GM19043 (cell line): ENCODE data around the gene ZFAND4.
"Not testable (repeated sequence)": the region's sequence is repeated elsewhere in the genome, so short reads cannot be mapped to it uniquely, and the experiment has no call there.

Experiments used
- ATAC-seq: cut with Tn5 transposase; IDR thresholded peaks from one replicate; pipeline ENCODE4 v1.9.1; 2021; ENCODE audit warnings: low read depth; ENCODE audit not compliant: unreplicated experiment

The ZFAND4 gene

DNA sequence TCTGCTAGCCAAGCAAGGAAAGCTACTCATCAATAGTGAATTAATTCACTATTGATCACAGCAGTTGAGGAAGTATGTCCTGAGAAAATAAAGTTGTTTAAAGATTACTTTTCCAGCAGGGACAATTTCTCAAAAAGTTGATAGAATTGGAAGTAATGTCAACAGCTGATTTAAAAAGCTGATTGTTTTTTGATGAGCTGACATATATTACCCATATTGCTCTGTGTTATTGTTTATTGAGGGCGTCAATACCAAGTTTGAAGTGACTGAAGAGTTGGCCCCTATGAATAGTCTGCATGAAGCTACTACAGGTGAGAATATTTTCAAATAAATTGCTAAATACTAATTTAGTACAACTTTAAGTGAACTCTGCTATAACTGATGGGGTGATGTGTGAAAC, 28.0 kb downstream of the ZFAND4 start:
- no peak for ATAC-seq

GRCh38 chr10:45640941-45641340, 31.6 kb downstream of the ZFAND4 start:
- ATAC-seq = no peak

DNA sequence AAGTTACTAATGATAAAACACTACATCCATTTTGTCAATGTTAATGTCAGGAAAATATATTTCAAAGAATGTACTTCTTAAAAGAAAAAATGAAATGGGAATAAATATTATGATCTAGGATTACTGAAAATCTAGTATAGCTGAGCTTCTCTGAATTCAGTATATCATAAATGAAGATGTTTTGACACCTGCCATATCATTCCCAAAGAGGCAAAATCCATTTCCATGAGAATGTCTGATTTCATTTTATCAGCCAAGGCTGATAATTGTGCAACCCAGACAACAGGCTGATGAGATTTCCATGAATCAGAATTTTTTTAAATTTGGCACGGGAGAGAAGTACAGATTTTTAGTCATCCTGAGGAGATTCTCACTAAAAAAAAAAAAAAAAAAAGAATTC, 32.5 kb downstream of the ZFAND4 start:
- no peak for ATAC-seq

DNA sequence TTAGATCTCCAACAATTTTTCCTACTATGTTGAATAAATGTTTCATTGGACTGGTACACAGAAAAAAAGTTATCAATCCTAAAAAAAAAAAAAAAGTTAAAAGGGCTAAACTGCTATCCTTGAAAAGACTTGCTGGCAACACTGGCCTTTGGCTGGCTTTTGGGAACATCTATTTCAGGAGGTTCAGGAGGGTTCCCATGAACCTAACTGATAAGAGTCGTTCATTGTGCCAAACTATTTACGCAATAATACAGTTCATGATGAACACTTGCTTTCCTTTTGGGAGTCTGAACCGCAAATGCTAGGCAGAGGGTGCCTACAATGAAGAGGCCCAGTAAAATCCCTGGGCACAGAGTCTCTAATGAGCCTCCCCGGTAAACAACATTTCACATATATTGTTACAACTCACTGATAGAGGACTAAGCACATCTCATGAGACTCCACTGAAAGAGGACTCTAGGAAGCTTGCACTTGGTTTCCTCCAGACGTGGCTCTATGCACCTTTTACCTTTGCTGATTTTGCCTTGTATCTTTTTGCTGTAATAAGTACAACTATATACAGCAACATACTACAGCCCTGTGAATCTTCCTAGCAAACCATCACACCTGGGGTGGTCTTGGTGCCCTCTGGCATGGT, 45.0 kb downstream of the ZFAND4 start:
- ATAC-seq = no peak

GRCh38 chr10:45625879-45626278, 46.7 kb downstream of the ZFAND4 start:
- no peak for ATAC-seq

DNA sequence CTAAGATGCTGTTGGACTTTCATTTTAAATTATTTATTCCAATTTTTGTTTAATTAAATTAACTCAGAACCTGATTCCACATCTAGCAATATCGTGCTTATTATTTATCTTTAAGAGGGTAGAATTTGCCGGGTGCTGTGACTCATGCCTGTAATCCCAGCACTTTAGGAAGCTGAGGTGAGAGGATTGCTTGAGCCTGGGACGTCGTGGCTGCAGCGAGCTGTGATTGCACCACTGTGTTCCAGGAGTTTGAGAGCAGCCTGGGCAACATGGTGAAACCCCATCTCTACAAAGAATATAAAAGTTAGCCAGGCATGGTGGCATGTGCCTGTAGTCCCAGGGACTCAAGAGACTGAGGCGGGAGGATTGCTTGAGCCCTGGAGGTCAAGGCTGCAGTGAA, 47.8 kb downstream of the ZFAND4 start:
- no peak for ATAC-seq

DNA sequence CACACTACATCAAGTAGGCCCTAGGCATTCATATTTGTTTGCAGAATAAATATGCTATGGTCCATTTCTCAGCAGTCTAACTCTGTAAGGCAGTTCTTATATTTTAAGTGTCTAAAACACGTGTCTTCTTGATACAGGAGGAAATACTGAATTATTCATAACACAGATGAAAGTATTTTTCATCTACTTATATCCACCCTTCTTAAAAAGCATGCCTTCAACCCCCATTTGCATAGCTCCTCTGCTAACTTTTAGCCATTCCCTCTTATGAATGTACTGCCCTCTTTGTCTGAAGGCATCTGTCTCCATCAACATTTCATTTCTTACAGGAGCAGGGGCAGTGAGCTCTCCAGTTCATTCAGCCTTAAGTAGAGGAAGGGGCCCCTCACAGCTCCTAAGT, 57.7 kb downstream of the ZFAND4 start:
- ATAC-seq = no peak

- ATAC-seq = no peak
These were observed 59.8 kb downstream of the ZFAND4 start for GRCh38 chr10:45612741-45613140.

DNA sequence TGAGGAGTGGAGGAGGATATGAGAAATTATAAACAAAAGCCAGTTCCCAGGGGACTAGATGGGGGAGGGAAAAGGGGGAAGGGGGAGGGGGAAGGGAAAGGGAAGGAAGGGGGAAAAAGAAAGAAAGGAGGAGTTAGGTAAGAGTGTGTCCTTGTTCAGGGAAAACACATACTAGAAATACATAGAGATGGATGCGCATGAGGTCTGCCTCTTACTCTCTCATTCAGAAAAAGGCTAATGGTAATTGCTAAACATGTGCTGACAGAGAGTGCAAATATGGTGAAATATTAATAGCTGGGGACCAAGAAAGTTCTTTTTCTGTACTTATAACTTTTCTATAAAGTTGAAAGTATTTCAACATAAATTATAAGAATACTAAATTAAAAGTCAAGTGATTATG, 64.5 kb downstream of the ZFAND4 start:
- no peak for ATAC-seq

DNA sequence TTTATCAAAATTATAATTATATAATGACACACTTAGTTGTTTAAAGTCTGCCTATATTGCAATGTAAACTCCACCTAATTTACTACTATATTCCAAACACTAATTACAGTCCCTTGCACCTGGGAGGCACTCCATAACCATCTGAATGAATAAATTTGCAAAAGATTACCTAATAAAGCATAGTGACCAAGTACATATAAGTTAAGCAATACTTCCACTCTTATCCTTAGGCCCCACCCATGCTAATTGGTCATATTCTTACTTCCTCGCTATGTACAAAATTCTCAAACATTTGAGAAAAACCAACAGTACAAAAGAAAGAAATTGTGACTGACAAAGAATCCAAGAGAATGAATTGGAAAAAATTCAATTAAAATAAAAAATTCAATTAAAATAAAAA, 65.3 kb downstream of the ZFAND4 start:
- no peak for ATAC-seq

- no peak for ATAC-seq
These were observed 69.7 kb downstream of the ZFAND4 start for GRCh38 chr10:45602836-45603235.

- ATAC-seq = no peak
These were observed 70.4 kb downstream of the ZFAND4 start for GRCh38 chr10:45602082-45602730.

GRCh38 chr10:45601254-45601930, 71.2 kb downstream of the ZFAND4 start:
- ATAC-seq = not testable (repeated sequence)

DNA sequence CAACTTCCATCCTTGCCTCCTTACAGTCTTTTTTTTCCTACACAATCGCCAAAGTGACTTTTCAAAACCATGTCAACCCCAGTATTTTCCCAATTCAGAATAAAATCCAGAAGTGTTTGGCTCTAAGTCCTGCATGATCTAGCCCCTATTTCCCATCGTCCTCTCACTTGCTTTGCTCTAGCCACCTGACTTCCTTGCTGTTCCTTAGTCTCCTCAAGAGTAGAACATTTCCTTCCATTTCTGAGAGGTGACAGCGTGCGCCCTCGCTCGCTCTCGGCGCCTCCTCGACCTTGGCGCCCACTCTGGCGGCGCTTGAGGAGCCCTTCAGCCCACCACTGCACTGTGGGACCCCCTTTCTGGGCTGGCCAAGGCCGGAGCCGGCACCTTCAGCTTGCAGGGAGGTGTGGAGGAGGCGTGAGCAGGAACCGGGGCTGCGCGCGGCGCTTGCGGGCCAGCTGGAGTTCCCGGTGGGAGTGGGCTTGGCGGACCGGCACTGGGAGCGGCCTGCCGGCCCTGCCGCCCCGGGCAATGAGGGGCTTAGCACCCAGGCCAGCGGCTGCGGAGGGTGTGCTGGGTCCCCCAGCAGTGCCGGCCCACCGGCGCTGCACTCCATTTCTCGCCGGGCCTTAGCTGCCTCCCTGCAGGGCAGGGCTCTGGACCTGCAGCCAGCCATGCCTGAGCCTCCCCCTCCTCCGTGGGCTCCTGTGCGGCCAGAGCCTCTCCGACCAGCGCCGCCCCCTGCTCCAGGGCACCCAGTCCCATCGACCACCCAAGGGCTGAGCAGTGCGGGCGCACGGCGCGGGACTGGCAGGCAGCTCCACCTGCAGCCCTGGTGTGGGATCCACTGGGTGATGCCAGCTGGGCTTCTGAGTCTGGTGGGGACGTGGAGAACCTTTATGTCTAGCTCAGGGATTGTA, 72.0 kb downstream of the ZFAND4 start:
- ATAC-seq = not testable (repeated sequence)

GRCh38 chr10:45599646-45600045, 72.9 kb downstream of the ZFAND4 start:
- no peak for ATAC-seq

GRCh38 chr10:45599021-45599603, 73.5 kb downstream of the ZFAND4 start:
- no peak for ATAC-seq

- no peak for ATAC-seq
These were observed 76.0 kb downstream of the ZFAND4 start for GRCh38 chr10:45596526-45596925.

GRCh38 chr10:45594276-45595157, 78.1 kb downstream of the ZFAND4 start:
- ATAC-seq = peak; percentile 96

- no peak for ATAC-seq
These were observed 78.7 kb downstream of the ZFAND4 start for GRCh38 chr10:45593938-45594275.

DNA sequence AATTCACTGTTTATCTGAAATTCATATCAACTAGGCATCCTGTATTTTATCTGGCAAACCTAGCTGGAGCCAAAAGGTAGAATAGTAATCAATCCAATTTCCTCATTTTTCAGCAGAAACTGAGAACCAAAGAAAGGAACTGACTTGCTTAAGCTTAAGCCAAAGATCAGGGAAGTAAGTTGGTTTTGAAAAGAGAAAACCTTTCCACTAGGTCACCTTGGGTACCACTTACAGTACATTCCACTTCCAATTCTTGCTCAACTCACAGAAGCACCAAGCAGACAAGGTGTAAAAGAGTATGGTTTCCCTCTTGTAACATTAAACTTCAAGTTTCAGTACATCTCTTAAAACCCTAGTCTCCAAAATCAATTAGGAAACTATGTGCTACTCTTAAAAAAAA, 79.6 kb downstream of the ZFAND4 start:
- no peak for ATAC-seq
